Activated T-cell treated with anti-CD3 and anti-CD28 coated beads, Interleukin-2, amount 50 U/mL, for 1 hour (primary cell): ENCODE results near the gene LDB1.
A peak's percentile ranks its signal among the peaks of the same experiment; 100 is the strongest.

Experiments
- DNase-seq: peaks from one replicate; pipeline ENCODE4 v3.0.0-alpha.2; 2020

Gene LDB1

DNA sequence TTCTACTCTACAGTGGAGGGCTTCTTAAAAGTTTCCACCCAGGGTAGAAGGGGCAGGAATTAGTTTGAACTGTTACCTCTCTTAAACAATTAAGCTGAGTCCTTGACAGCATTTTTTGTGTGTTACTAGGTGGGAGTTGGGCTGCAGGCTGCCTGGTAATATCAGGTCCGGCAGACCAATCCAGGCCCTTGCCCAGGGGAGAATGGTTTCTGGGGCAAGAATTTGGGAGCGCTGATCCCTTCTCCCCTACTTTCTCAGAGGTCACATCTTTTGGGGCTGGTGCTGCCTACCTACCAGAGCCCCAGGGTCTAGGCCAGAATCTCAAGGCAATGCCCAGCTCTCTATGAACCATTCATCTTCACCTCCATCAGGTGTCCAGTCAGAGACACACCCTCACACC is 14.2 kb upstream of the LDB1 start:
- no peak for DNase-seq

DNA sequence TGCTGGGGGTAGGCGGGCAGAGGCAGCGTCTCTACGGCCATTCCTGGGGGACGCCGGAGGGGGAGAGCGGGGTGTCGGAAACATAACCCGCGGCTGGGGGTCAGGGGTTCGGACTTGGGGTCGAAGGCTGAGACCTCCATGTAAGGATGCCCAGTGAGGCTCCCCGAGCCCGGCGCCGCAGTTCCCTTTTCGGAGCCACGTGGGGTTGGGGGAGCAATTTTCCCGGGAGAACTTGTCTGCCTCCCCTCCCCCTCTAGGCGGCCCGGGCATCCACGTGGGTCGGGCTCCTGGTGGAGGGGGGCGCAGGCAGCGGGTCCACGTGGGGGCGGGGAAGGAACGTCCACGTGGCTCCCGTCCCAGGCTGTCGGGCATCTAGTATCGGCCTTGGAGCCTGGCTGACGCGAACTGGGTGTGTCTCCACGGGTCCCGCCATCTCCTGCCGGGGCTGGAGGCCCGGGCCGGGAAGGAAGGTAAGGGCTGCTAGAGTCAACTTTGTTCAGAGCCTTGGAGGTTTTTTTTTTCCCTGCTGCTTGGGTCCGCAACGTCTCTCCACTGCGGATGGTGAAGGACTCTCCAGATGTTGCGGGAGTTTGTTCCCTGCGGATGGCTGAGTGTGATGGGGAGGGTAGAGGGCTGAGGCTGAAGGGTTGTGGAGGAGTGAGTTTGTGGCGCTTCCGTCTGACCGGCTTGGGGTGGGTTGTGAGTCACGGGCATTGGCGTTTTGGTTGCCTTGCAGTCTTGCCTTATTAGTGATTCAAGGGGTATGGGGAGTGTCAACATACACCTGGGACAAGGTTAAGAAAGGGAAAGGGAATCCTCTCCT is 13.4 kb upstream of the LDB1 start:
- peak; percentile 53 for DNase-seq

DNA sequence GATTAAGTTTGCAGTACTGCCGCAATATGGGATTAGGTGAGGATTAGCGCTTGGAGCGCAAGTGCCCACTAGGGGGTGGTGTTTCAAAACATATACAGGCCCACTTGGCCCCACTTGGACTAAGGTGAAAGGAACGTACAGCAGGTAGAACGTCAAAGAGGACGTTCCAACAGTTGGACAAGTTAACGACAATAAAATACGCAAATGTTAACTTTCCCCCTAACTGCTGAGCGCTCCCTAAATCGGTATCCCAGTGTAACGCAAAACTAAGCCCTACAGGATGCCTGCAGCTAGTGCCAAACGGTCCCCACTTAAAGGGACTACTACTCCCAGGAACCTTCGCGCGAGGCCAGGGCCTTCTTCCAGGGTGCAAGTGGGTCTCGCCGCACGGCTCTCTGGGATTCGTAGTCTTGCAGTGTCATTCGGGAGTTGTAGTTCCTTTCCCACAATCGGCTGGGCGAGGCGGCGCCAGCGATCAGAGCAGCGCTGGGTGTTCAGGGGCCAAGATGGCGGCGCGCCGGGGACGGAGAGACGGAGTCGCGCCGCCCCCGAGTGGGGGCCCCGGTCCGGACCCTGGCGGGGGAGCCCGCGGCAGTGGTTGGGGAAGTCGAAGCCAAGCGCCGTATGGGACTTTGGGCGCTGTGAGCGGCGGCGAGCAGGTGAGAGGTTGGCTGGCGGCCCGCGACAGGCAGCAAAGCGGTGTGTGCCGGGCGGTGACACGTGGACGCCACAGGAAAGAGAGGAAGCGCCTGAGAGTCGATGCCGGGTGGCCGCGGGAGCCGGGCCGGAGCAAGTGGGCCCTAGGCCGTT is 12.6 kb upstream of the LDB1 start, which contains the start of gene PPRC1:
Gene PPRC1 (plus strand): TSS at position 478 of the 810 bp plus-strand sequence. CDS start 29 bp downstream, at position 507.
- peak; percentile 94 for DNase-seq

DNA sequence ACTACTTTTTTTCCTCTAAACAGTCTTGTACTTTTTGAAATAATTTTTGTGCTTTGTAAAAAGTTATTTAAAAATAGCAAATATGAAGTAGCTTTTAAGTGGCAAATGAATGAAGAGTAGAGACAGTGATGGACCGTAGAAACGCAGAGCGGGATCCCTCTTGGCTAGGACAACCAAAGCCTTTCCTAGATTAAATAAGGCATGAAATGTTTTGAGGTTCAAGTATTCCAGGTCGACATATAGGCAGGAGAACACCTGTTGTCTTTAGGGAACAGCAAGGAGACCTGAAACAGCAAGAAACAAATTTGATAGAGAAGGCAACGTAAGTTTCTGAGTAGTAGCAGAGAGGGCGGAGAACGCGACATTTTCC is 12.0 kb upstream of the LDB1 start:
- DNase-seq = no peak

DNA sequence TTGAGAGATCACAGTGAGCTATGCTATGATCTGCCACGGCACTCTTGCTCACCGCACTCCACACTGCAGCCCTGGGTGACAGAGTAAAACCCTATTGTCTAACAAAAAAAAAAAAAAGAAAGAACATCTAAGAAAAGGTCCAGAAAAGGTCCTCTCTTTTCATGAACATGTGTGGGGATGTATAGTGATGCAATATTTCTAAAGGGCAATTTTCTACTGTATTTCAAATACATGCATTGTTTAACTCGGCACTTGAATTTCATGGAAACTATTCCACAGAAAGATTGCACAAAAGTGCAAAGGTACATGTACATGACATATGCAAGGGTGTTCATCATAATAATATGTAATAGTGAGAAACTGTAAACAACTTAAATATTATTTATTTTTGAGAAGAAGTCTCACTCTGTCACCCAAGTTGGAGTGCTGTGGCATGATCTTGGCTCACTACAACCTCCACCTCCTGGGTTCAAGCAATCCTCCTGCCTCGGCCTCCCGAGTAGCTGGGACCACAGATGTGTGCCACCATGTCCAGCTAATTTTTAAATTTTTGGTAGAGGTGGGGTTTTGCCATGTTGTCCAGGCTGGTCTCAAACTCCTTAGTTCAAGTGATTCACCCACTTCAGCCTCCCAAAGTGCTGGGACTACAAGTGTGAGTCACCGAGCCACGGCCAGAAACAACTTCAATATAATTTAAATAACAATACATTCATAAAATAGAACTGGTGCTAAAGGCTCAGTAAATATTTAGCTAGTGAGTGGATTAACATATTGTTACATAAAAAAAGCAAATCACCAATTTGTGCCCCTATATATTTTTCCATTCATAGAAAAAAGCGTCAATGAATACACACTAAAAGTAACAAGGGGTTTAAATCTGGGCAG is 11.4 kb upstream of the LDB1 start:
- no peak for DNase-seq

DNA sequence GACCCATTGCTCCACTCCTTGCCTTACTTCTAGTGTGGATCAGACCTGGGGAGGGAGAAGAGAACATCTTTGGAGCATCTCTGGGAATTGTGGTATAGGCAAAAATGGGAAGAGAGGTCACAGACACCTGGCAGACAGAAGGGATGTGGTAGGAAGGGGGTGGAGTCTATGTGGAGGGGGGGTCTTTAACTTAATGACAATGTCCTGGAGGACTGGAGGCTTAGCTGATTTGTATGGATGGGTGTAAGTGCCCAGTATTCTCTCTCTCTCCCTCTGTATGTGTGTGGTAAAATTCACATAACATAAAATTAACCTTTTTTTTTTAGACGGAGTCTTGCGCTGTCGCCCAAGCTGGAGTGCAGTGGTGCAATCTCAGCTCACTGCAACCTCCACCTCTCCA is 3.1 kb upstream of the LDB1 start:
- no peak for DNase-seq

DNA sequence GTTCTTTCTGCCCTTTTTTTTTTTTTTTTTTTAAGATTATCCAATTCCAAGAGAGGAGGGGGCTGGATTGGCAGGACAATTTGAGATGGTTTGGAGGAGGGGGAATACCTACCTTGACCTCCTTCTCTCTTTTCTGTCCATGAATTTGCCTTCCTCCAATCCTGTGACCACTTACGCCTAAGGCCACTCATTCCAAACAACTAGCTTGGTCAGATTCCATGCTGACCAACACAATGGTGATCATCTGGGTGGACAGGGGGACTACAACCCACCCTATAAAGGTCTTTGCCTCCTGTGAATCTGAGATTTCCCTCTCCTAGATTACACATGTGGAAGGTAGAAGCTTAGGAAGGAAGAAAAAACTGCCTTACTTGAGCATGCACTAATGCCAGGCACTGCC is 2.3 kb upstream of the LDB1 start:
- no peak for DNase-seq

DNA sequence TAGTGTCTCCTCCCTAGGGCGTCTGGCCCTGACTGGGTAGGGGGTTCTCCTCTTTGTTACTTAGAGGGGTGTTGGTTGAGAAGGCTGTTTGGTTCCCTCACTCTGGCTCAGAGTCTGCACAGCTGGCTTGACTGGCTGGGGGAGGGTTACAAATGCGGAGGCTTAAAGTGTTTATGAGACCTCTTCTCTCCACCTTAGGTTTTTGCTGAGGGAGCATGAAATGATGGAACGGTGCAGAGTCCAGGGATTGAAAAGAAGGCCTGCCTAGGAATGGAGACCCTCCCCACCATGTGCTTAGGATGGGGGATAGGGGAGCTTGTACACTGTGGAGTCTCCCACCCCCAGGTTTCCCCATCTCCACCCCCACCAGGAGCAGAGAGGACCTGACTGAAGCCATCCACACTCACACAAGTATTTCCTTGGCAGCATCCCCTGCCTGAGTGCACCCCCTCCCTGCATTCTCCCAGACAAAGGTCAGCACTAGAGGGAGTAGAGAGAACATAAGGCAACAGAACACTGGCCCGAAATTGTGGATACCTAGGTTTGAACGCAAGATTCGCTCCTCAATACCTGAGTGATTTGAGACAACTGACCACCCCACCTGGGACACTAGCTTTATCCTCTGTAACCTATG is 1.7 kb upstream of the LDB1 start:
- no peak for DNase-seq

DNA sequence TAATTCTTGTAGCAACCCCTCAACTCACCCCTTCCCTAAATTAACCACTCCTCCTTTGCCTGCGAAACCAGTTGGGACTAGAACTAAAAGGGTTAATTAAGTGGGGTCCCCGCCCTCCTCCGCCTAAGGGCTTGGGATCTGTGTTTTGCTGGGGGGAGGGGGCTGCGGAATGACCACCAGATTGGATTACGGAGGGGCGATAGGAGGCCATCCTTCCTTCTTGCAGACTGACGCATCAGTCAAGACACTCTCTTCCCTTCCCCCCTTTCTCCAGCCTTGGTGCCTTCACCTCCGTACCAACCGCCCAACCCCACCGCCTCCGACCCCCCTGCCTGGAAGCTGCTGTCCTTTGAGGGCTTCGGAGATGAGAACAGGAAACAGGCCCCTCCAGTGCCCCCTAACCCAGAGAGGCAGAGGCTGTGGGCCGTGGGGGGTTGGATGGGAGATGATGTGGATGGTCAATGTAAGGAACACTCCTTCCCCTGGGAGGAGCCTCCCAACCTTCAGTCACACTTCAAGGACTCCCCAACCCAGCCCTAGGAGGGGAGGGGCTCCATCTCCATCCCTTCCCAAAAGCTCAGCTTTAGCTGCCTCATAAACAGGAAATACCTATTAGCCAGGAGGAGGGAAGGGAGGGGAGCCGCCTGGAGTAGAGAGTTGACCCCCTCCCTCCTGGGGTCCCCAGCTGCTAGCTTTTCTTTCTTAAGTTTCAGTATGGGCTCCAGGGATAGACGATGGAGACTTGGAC is 997 bp upstream of the LDB1 start:
- DNase-seq = no peak

DNA sequence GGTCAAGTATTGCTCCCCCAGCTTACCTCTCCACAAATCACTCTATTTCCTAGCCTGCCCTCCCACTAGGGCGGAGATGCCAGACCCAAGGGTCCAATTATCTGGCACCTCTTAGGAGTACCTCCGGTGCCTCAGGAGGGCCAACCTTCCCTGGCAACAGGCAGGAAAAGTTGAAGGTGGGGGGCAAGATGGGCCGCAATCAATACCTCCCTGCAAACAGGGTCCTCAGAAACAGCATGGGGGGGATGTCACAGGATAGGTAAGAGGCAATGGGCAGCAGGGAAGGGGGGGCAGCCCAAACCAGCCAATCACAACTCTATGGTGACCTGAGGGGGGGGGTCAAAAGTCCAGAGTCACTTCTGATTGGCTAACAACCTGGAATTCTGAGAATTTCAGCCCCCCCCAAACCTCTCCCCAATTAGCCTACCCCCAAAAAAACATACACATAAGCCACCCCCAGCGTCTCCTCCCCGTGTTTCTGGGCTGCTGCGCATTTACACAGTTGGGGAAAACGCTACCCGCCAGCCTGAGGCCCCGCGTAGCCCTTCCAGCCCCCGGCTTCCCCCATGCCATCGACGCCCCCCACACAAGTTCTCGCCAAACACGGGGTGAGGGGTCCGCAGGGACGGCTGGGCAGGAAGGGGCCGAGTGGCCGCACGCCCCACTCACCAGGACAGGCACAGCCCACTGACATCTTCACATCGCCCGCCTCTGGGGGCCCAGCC is 589 bp downstream of the LDB1 start:
- DNase-seq = peak; percentile 62

DNA sequence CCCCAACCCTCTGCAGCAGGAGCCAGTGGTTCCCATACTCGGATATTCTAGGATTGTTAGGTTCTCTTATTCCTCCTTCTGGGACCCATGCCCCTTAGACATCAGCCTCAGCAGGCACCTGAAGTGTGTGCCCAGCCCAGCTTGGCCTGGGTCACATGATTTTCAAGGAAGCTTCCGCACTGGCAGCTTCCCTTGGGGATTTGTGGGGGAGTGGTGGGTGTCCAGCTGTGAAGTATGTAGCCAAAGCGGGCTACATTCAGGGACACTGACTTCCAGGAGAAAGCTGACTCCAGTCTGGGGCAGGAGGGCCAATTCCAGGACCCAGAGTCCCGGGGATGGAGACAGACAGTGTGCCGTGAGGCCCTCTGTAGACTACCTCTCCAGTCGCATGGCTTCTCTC is 1.3 kb downstream of the LDB1 start:
- DNase-seq = no peak

DNA sequence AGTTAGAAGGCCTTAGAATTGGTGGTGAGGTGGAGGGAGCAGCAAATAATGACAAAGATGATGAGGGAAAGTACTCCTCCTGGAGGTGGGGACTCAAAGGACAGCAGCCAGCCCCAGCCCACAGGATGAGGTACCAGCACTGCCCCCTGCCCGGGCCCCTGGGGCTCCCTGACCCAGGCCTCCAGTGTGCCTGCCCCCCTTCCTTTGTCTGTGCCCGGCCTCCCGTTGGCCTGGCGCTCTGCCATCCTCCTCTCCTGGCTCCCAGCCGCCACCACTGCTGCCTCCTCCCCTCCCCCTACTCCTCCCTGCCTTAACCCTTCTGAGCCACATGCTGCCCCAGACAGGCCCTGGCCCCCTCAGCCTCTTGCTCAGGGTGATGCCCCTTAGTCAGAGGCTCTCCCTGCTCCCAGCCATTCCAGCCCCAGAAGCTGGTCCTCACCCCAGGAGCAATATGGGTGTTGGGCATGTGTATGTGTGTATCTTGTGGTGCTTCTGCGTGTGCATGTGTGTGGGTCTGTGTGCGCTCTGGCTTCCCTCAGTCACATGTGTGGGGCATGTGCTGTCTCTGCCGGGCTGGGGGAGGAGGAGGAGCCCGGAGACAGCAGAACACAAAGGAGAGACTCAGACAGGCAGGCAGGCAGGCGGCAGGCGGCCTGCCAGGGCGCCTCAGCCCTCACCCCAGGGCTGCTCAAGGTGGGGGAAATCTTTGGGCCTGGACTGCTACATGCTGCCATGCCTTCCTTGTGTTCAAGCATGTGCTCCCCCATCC is 2.6 kb downstream of the LDB1 start:
- DNase-seq = peak; percentile 66

DNA sequence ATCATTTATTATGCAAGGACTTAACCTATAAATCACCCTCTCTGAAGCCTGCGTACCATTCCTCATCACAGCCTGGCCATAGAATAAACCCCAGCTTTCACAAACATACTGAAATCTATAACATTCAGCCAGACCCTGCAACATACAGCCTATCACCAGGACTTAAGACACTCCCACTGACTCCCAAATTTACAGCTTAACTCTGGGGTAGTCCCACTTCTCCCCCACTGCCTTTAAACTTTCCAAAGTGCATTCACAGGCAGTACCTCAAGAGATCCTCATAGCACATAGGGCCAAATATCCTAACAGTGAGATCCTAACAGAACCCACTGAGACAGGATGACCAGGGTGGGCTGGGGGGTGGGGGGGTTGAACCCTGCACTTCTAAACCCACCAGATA is 3.5 kb downstream of the LDB1 start:
- no peak for DNase-seq

DNA sequence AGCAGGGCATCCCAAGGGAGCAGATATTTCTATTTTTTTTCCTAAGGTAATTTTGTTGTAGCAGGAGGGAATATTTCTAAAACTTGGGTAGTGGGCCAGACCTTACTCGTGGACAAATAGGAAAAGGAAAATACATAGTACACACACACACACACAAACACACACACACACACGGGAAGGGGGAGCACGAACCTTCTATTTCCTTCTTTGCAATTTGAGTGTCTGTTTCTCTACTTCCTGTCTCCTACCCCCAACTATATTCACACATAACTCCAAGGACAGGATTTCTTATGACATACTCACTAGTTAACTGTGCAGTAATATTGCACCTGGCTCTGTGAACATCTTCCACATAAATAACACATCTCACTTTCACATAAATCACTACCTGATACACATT is 4.4 kb downstream of the LDB1 start:
- DNase-seq = no peak

DNA sequence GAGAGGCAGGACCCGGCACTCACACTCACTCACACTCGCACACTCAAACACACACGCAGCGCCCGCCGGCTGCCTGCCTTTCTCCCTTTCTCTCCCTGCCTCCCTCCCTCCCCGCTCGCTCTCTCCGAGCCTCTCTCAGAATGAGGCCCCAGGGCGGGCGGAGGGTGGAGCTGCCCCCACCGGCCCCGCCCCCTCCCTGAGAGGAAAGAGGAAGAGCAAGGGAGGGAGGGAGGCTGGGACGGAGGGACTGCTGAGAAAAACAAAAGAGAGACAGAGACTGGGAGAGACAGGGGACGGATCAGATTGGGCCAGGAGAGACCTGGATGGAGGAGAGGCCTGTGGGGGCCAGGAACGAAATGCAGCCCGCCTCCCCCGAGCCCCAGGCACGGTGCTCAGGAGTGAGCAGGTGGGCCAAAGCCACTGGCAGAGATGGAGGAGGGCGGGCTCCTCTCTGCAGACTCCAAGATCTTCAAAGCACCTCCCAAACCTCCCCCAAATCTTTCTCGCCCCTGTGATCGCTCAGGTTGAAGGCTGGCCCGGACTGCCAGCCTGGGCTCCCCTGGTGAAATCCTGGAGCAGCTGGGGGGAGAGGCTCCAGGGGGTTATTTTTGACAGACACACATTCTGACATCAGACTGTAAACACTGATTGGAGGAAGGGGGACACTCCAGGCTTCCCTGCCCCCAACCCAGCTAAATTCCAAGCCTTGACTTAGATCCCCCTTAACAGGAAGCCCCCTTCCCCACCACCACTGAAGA is 5.1 kb downstream of the LDB1 start:
- DNase-seq = peak; percentile 85

DNA sequence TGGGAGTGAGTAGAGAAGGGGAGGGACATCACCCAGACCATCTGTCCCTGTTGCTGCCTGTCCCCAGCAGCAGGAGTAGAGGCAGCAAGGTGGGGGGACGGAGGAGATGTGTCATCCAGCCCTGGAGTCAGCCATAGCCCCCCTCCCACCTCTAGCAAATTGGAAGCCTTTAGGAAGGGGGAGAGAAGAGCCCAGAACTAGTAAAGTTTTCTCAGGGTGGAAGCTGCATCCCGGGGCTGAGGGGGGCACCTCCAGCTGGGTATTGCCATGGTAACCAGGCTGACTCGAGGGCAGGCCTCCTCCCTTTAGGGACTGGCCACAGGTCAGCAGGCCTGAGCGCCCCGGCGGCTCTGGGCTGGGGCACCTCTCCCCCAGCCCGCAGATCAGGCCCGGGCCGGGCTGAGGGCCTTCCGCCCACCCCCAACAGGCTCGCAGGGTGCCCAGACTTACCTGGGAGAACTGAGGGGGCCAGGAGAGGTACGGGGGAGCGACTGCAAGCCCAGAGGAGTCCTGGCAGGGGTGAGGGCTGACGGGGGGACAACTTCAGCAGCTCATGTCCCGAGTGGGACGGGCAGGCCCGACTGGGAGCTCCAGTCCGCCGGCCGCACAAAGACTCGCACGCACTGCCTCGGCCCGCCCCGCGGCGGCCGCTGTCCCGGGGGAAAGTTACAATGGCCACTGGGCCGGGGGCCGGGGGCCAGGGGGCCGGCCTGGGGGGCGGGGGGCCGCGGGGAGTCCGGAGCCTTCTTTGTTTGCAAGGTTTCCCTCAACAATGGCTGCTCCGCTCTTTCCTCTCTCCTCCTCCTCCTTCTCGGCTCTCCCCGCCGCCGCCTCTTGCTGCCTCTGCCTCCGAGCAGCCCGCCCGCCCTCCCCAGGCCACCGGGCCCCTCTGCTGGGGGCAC is 6.0 kb downstream of the LDB1 start:
- DNase-seq = peak; percentile 32

DNA sequence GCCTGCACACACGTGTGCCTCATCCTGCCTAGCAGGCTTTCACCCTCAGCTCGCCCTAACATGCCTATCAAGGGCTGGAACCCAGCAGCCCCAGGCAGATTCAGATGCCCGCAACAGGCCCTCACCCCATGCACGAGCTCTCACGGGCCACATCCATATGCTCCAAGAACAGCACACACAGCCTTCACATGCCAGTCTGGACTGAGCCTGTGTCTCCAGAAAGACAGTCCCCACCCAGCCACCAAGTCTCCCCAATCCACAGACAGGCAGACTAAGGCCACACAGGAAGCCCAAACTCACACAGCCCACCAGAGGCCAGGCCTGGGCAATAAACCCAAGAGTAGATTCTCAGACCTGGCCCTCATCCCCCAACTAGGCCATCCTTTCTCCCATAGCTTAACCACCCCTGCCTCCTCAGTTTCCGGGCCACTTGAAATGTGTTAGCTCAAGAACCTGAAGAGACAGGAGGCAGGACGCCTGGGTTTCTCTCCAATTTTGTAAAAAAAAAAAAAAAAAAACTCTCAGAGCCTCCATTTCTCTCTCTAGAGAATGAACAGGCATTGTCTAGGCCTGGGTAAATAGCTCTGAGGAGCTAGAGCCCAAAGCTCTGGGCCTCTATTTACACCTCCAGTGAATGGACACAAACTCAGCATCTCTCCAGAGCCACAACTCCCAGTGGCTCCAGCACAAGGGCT is 6.8 kb downstream of the LDB1 start:
- DNase-seq = no peak
